Nephron (organoid): ENCODE measurements around the gene CFB.

ENCODE experiments used
- H3K27ac Mint-ChIP-seq, 3 experiments: 2 replicates each; pipeline ENCODE4 v1.8.0; 2020; ENCODE audit warnings: mixed read lengths in 3 of 3, mild to moderate bottlenecking in 2 of 3, moderate library complexity in 1 of 3
- H3K27me3 Mint-ChIP-seq: 2 replicates; pipeline ENCODE4 v1.8.0; 2021; ENCODE audit warnings: low read depth, mild to moderate bottlenecking, moderate library complexity, mixed read lengths
- H3K36me3 Mint-ChIP-seq: 2 replicates; pipeline ENCODE4 v1.8.0; 2020; ENCODE audit warnings: low read depth, mixed read lengths
- H3K4me1 Mint-ChIP-seq: 2 replicates; pipeline ENCODE4 v1.8.0; 2020; ENCODE audit warnings: mixed read lengths
- H3K4me3 Mint-ChIP-seq, 3 experiments: 2 replicates each; pipeline ENCODE4 v1.8.0; 2020; ENCODE audit warnings: mild to moderate bottlenecking in 3 of 3, mixed read lengths in 3 of 3, moderate library complexity in 2 of 3
- H3K9me3 Mint-ChIP-seq: 2 replicates; pipeline ENCODE4 v1.8.0; 2020; ENCODE audit warnings: mixed read lengths
- TF ChIP-seq, protein P1 (sequence below), 3 experiments: fragments of 200-600 bp; sonication (generic); IDR thresholded peaks; one replicate each; pipeline ENCODE4 v1.5.0; 2021; ENCODE audit warnings: antibody characterized with exemption in 3 of 3; ENCODE audit not compliant: unreplicated experiment in 3 of 3

The CFB gene

GRCh38 chr6:31911826-31912585 lies 33.9 kb upstream of the CFB start:
- Mint-ChIP-seq H3K4me3 (no peak overlapping the region), H3K36me3 (no peaks in the 10 kb centered on the region), H3K4me1 (no peaks in the 10 kb centered on the region), H3K27ac (no peak overlapping the region), H3K27me3 (no peaks in the 10 kb centered on the region), H3K9me3 (no peaks in the 10 kb centered on the region)
- TF ChIP-seq, protein P1, sequence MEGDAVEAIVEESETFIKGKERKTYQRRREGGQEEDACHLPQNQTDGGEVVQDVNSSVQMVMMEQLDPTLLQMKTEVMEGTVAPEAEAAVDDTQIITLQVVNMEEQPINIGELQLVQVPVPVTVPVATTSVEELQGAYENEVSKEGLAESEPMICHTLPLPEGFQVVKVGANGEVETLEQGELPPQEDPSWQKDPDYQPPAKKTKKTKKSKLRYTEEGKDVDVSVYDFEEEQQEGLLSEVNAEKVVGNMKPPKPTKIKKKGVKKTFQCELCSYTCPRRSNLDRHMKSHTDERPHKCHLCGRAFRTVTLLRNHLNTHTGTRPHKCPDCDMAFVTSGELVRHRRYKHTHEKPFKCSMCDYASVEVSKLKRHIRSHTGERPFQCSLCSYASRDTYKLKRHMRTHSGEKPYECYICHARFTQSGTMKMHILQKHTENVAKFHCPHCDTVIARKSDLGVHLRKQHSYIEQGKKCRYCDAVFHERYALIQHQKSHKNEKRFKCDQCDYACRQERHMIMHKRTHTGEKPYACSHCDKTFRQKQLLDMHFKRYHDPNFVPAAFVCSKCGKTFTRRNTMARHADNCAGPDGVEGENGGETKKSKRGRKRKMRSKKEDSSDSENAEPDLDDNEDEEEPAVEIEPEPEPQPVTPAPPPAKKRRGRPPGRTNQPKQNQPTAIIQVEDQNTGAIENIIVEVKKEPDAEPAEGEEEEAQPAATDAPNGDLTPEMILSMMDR (IDR thresholded peaks at IDR 0.05; ENCODE audit: unreplicated experiment in 3 of 3) = no peak

GRCh38 chr6:31915351-31915750 lies 30.5 kb upstream of the CFB start:
- Mint-ChIP-seq H3K9me3 (no peaks in the 10 kb centered on the region), H3K27me3 (no peaks in the 10 kb centered on the region), H3K4me3 (no peak overlapping the region), H3K27ac (no peak overlapping the region), H3K36me3 (no peaks in the 10 kb centered on the region), H3K4me1 (no peaks in the 10 kb centered on the region)
- TF ChIP-seq, protein P1 (IDR thresholded peaks at IDR 0.05; ENCODE audit: unreplicated experiment in 3 of 3) = no peak

DNA sequence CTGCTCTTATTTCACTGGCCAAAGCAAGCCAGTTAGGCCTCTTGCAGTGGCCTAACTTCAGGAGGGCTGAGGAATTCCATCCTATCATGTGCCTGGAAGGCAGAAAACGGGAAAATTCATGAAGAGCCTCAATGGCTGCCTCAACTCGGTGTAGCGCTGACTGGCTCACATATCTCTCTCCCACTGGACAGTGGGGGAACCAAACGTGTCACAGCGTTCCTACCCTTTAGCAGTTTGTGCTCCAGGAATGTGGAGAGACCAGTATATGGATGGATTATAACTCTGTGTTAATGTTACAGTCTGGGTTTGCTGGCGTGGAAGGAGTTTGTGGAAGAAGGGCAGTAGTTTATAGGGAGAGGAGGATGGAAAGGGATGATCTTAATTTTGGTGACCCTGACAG lies 30.1 kb upstream of the CFB start:
- Mint-ChIP-seq H3K27ac (no peak overlapping the region), H3K36me3 (no peaks in the 10 kb centered on the region), H3K9me3 (no peaks in the 10 kb centered on the region), H3K4me1 (no peaks in the 10 kb centered on the region), H3K4me3 (no peak overlapping the region), H3K27me3 (no peaks in the 10 kb centered on the region)
- TF ChIP-seq, protein P1 (IDR thresholded peaks at IDR 0.05; ENCODE audit: unreplicated experiment in 3 of 3) = no peak

- Mint-ChIP-seq H3K9me3 (no peaks in the 10 kb centered on the region), H3K27me3 (no peaks in the 10 kb centered on the region), H3K4me3 (no peak overlapping the region), H3K27ac (no peak overlapping the region), H3K4me1 (no peaks in the 10 kb centered on the region), H3K36me3 (no peaks in the 10 kb centered on the region)
- TF ChIP-seq, protein P1 (IDR thresholded peaks at IDR 0.05; ENCODE audit: unreplicated experiment in 3 of 3) = no peak
Measured at GRCh38 chr6:31918069-31918720, 27.7 kb upstream of the CFB start.

GRCh38 chr6:31919624-31920303 lies 26.1 kb upstream of the CFB start:
- TF ChIP-seq, protein P1 (IDR thresholded peaks at IDR 0.05; ENCODE audit: unreplicated experiment in 3 of 3) = no peak
- Mint-ChIP-seq H3K4me1 (no peaks in the 10 kb centered on the region), H3K27me3 (no peaks in the 10 kb centered on the region), H3K36me3 (no peaks in the 10 kb centered on the region), H3K4me3 (no peak overlapping the region), H3K9me3 (no peaks in the 10 kb centered on the region), H3K27ac (no peak overlapping the region)
